ENCODE results near the gene MED8.

Gene MED8

GRCh38 chr1:43421976-43422750 lies 32.6 kb upstream of the MED8 start:
- TF ChIP-seq, protein P1, sequence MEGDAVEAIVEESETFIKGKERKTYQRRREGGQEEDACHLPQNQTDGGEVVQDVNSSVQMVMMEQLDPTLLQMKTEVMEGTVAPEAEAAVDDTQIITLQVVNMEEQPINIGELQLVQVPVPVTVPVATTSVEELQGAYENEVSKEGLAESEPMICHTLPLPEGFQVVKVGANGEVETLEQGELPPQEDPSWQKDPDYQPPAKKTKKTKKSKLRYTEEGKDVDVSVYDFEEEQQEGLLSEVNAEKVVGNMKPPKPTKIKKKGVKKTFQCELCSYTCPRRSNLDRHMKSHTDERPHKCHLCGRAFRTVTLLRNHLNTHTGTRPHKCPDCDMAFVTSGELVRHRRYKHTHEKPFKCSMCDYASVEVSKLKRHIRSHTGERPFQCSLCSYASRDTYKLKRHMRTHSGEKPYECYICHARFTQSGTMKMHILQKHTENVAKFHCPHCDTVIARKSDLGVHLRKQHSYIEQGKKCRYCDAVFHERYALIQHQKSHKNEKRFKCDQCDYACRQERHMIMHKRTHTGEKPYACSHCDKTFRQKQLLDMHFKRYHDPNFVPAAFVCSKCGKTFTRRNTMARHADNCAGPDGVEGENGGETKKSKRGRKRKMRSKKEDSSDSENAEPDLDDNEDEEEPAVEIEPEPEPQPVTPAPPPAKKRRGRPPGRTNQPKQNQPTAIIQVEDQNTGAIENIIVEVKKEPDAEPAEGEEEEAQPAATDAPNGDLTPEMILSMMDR (IDR thresholded peaks at IDR 0.05; ENCODE audit: insufficient read depth, low read depth, low read length, missing control alignments), result no peak
- no peak overlapping the region for H3K4me3 ChIP-seq (ENCODE audit: low read length)
- no peak for DNase-seq (ENCODE audit: low read depth)

DNA sequence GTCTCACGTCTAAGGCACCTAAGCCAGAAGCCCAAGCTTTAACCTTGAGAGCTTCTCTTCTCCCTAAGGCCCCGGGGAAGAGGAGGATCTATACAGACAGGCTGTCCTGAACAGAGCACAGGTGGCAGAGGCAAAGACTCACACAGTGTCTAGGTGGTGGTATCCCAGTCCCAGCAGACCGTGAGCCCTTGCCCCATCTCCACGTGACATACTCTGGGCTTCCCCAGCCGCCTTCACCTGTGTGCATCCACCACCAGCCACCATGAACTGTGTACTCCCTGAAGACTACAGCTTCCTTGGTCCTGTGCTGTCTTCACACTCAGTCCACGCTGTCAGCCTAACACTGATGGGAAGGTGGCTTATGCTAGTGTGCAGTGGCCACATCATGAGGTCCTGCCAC lies 31.8 kb upstream of the MED8 start:
- TF ChIP-seq, protein P1 (IDR thresholded peaks at IDR 0.05; ENCODE audit: insufficient read depth, low read depth, low read length, missing control alignments), result no peak
- no peak for DNase-seq (ENCODE audit: low read depth)
- no peak overlapping the region for H3K4me3 ChIP-seq (ENCODE audit: low read length)

DNA sequence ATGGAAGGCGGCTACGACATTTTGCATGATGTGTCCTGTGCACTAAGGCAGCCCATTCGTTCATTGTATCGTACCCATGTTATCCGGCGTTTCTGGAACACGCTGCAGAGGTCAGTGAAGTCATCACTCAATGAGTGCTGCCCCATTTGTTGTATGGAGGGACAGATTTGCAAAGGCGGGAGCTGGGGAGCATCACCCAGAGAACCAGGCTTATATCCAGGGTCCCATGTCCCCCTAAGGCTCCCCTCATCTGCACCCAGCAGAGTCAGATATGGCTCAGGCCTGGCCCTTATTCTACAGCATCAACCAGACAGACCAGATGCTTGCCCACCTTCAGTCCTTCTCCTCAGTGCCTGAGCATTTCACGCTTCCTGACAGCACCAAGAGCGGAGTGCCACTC lies 31.3 kb upstream of the MED8 start:
- TF ChIP-seq, protein P1 (IDR thresholded peaks at IDR 0.05; ENCODE audit: insufficient read depth, low read depth, low read length, missing control alignments), result no peak
- H3K4me3 ChIP-seq (ENCODE audit: low read length), result no peak overlapping the region
- DNase-seq (ENCODE audit: low read depth), result no peak

- no peak overlapping the region for H3K4me3 ChIP-seq (ENCODE audit: low read length)
- no peak for DNase-seq (ENCODE audit: low read depth)
- TF ChIP-seq, protein P1 (IDR thresholded peaks at IDR 0.05; ENCODE audit: insufficient read depth, low read depth, low read length, missing control alignments), result no peak
These were observed 30.2 kb upstream of the MED8 start for GRCh38 chr1:43419627-43420425.

DNA sequence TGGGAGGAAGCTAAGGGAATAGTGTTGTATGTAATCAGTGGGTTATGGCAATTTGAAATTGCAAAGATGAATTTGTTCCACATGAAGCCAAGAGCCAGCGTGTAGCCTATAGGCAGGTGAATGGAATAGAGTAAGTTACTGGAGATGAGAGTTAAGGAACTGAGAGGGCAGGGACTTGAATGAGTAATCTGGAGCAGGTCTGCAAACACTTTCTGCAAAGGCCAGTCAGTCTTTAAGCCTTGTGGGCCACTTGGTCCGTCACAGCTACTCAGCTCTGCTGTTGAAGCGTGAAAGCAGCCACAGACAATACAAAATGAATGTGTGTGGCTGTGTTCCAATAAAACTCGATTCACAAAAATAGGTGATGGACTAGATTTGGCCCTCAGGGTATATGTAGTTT lies 29.3 kb upstream of the MED8 start:
- no peak overlapping the region for H3K4me3 ChIP-seq (ENCODE audit: low read length)
- no peak for DNase-seq (ENCODE audit: low read depth)
- TF ChIP-seq, protein P1 (IDR thresholded peaks at IDR 0.05; ENCODE audit: insufficient read depth, low read depth, low read length, missing control alignments), result no peak

DNA sequence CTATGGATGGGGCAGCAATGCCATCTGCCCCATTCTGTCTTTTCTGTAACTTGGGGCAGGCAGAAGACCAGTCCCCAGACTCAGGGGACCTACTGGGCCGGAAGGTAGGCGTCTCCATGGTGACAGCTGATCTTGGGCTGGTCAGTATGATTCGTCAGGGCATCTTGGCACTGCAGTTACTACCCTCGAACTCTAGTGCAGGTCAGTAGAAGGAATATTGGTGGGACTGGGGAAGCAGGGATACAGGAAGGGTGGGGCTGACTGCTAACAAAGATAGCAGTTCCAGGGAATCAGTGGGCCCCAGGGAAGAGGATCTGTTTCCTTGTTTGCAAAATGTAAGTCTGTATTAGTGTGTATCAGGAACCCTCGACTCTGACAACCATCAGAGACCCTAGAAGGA lies 26.3 kb upstream of the MED8 start:
- no peak overlapping the region for H3K4me3 ChIP-seq (ENCODE audit: low read length)
- TF ChIP-seq, protein P1 (IDR thresholded peaks at IDR 0.05; ENCODE audit: insufficient read depth, low read depth, low read length, missing control alignments), result no peak
- DNase-seq (ENCODE audit: low read depth), result no peak

All from epithelial cell of esophagus (primary cell).